SJSA1 (cell line): Measurements from ENCODE around the gene NSDHL. TPM values are rescaled to one million over a fixed set of nuclear protein-coding genes. Genes with fewer than 3 reads are reported as not detected.
"Not testable (repeated sequence)": the region's sequence is repeated elsewhere in the genome, so short reads cannot be mapped to it uniquely, and the experiment has no call there.

ENCODE experiments used
- DNase-seq, 2 experiments: peaks; one replicate each; pipeline ENCODE4 v3.0.0-alpha.2; 2015 to 2020; ENCODE audit warnings: low spot score in 2 of 2, low read depth in 1 of 2
- H3K27ac ChIP-seq: fragments of 250-450 bp; sonication (Bioruptor Pico); 2 replicates; pipeline ENCODE4 v1.5.1; 2020; ENCODE audit warnings: mild to moderate bottlenecking, moderate library complexity
- H3K27me3 ChIP-seq: fragments of 250-450 bp; sonication (Bioruptor Pico); replicated peaks from 2 replicates; pipeline ENCODE4 v1.5.1; 2020; ENCODE audit warnings: mild to moderate bottlenecking, moderate library complexity
- H3K36me3 ChIP-seq: fragments of 250-450 bp; sonication (Bioruptor Pico); 2 replicates; pipeline ENCODE4 v1.5.1; 2020; ENCODE audit warnings: mild to moderate bottlenecking
- H3K4me1 ChIP-seq: fragments of 250-450 bp; sonication (Bioruptor Pico); replicated peaks from 2 replicates; pipeline ENCODE4 v1.6.1; 2021; ENCODE audit warnings: mild to moderate bottlenecking
- H3K4me3 ChIP-seq: fragments of 250-450 bp; sonication (Bioruptor Pico); 2 replicates; pipeline ENCODE4 v1.5.1; 2020; ENCODE audit warnings: mild to moderate bottlenecking
- H3K9me3 ChIP-seq: fragments of 250-450 bp; sonication (Bioruptor Pico); replicated peaks from 2 replicates; pipeline ENCODE4 v1.5.1; 2020; ENCODE audit warnings: mild to moderate bottlenecking
- total RNA-seq: library from RNA; depleted of rRNA; stranded (reverse); fragments of >200 nt; shearing (Covaris generic); gene quantifications from 2 replicates; pipeline ENCODE4 v1.2.3, GENCODE V29; 2014; rRNA removed

NSDHL gene
- 6.8 and 12.7 TPM in 2 replicates for total RNA-seq

GRCh38 chrX:152830312-152831305, at the start of gene NSDHL, which contains the start of gene CETN2:
Gene NSDHL (plus strand): TSS chrX:152831063. CDS start chrX:152846325, 15,262 bp downstream.
Gene CETN2 (minus strand): TSS chrX:152830757. CDS start chrX:152830710, 47 bp downstream.
- H3K27ac ChIP-seq: peak within 1 kb of the TSS; percentile 83
- no peaks in the 10 kb centered on the region for H3K27me3 ChIP-seq
- H3K9me3 ChIP-seq: no peaks in the 10 kb centered on the region
- no peaks in the 10 kb centered on the region; the same call in 1 of the 2 replicates for H3K4me1 ChIP-seq
- H3K36me3 ChIP-seq: no peaks in the 10 kb centered on the region
- peak; percentile 94 to 95 for DNase-seq
- peak within 1 kb of the TSS; percentile 54 for H3K4me3 ChIP-seq

DNA sequence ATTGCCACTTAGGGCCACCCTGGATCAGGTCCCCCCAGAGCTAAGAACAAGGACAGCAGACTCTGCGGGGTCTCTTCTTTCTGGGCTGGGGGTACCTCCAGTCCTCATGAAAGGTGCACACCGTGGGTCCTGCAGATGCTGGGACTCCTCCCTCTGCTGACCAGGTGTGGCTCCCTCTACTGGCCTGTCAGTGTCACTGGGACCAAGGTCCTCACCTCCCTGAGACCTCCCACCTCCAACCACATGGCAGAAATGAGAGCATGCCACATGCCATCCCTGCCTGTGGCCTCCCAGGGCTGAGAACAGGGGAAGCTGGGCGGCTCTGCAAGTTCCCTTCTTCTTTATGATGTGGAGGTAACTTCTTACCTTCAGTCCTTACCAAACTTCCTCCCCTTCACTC, 43.8 kb upstream of the NSDHL start:
- not testable (repeated sequence) for H3K4me3 ChIP-seq, H3K27ac ChIP-seq, DNase-seq, H3K36me3 ChIP-seq, H3K4me1 ChIP-seq, H3K9me3 ChIP-seq, H3K27me3 ChIP-seq

DNA sequence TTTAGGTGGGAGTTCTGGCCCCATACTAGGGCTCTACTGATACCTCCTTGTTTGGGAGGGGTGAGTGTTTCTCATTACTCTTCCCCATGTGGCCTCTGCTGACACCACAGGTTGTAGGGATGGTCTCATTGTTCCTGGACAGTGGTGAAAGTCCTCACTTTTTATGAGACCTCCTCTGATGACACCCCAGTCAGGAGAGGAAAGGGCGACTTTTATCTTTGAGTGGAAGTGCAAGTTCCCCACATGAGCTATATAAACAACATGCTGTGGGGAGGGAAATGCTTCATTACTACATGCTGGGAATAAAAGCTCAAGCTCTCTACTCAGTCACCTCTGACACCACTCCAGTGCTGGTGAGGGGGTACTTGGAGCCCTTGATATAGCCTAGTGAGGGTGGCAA, 31.9 kb upstream of the NSDHL start:
- DNase-seq: no peak
- H3K9me3 ChIP-seq: no peaks in the 10 kb centered on the region
- H3K27ac ChIP-seq: no peak overlapping the region
- no peaks in the 10 kb centered on the region for H3K27me3 ChIP-seq
- H3K36me3 ChIP-seq: no peaks in the 10 kb centered on the region
- H3K4me3 ChIP-seq: no peak overlapping the region
- H3K4me1 ChIP-seq: no peaks in the 10 kb centered on the region

- no peaks in the 10 kb centered on the region for H3K36me3 ChIP-seq
- no peaks in the 10 kb centered on the region for H3K27me3 ChIP-seq
- no peaks in the 10 kb centered on the region for H3K9me3 ChIP-seq
- no peak for DNase-seq
- no peak overlapping the region for H3K4me3 ChIP-seq
- H3K27ac ChIP-seq: no peak overlapping the region
- no peaks in the 10 kb centered on the region for H3K4me1 ChIP-seq
Observed at GRCh38 chrX:152806035-152806434, 24.8 kb upstream of the NSDHL start.

- no peak for DNase-seq
- no peak overlapping the region for H3K27ac ChIP-seq
- H3K27me3 ChIP-seq: no peaks in the 10 kb centered on the region
- no peak overlapping the region for H3K4me3 ChIP-seq
- no peaks in the 10 kb centered on the region for H3K9me3 ChIP-seq
- no peaks in the 10 kb centered on the region for H3K4me1 ChIP-seq
- no peaks in the 10 kb centered on the region for H3K36me3 ChIP-seq
Observed at GRCh38 chrX:152810403-152810802, 20.5 kb upstream of the NSDHL start.

- Histone ChIP-seq H3K9me3 (no peaks in the 10 kb centered on the region), H3K4me3 (no peak overlapping the region), H3K27ac (no peak overlapping the region), H3K36me3 (no peaks in the 10 kb centered on the region), H3K27me3 (no peaks in the 10 kb centered on the region), H3K4me1 (no peaks in the 10 kb centered on the region)
- DNase-seq: no peak
Observed at GRCh38 chrX:152813206-152813605, 17.7 kb upstream of the NSDHL start.

GRCh38 chrX:152814048-152814447, 16.8 kb upstream of the NSDHL start:
- DNase-seq: no peak
- no peaks in the 10 kb centered on the region for H3K4me1 ChIP-seq
- no peaks in the 10 kb centered on the region for H3K36me3 ChIP-seq
- no peaks in the 10 kb centered on the region for H3K9me3 ChIP-seq
- no peak overlapping the region for H3K27ac ChIP-seq
- H3K27me3 ChIP-seq: no peaks in the 10 kb centered on the region
- H3K4me3 ChIP-seq: no peak overlapping the region

DNA sequence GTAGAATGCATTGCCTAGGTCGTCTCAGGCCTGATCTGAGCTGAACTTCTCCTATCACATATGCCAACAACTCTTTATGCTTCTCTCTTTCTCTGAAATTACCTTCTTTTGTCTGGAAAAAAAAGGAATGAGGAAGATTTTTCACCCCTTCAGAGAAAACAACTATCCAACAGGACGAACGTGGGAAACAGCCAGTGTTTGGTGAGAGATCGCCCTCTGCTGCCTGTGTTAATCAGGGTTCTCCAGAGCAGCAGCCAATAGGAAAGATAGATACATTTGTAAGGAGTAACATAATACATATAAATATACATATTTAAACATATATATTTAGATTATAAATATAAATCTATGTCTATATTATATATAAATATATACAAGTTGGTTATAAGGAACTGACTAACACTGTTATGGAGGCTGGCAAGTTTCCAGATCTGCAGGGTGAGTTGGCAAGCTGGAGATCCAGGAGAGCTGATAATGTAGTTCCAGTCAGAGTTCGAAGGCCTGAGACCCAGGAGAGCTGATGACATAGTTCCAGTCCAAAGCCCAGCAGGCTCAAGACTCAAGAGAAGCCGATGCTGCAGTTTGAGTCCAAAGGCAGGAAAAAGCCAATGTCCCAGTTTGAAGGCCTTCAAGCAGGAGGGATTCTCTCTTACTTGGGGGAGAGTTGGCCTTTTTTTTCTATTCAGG, 13.6 kb upstream of the NSDHL start:
- Histone ChIP-seq H3K27ac (no peak overlapping the region), H3K36me3 (no peaks in the 10 kb centered on the region), H3K4me3 (no peak overlapping the region), H3K27me3 (no peaks in the 10 kb centered on the region), H3K4me1 (no peaks in the 10 kb centered on the region), H3K9me3 (no peaks in the 10 kb centered on the region)
- DNase-seq: no peak

- no peak overlapping the region for H3K27ac ChIP-seq
- DNase-seq: no peak
- no peak overlapping the region for H3K4me3 ChIP-seq
- H3K36me3 ChIP-seq: no peaks in the 10 kb centered on the region
- no peaks in the 10 kb centered on the region for H3K27me3 ChIP-seq
- no peaks in the 10 kb centered on the region for H3K9me3 ChIP-seq
- no peaks in the 10 kb centered on the region for H3K4me1 ChIP-seq
Observed at GRCh38 chrX:152818356-152818755, 12.5 kb upstream of the NSDHL start.

DNA sequence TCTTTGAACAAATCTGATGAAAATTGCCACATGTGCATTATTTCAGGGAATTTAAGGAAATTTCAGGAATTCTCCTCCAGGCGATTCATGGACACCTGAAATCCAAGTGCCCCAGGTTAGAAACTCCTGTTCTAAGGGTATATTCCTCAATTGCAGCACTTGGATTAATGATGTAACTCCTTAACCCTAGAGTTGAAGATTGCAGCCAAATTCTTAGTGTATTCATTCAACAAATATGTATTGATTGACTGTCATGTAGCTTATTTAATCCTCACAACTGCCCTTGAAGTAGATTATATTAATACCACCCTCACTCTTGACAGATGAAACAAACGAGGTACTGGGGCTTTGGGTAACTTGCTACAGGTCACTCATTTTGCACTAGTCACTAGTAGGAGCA, 11.6 kb upstream of the NSDHL start:
- H3K9me3 ChIP-seq: no peaks in the 10 kb centered on the region
- H3K27ac ChIP-seq: no peak overlapping the region
- no peaks in the 10 kb centered on the region for H3K4me1 ChIP-seq
- H3K27me3 ChIP-seq: no peaks in the 10 kb centered on the region
- DNase-seq: no peak
- no peak overlapping the region for H3K4me3 ChIP-seq
- no peaks in the 10 kb centered on the region for H3K36me3 ChIP-seq

GRCh38 chrX:152819732-152820131, 11.1 kb upstream of the NSDHL start:
- no peak overlapping the region for H3K27ac ChIP-seq
- DNase-seq: no peak
- no peak overlapping the region for H3K4me3 ChIP-seq
- no peaks in the 10 kb centered on the region for H3K36me3 ChIP-seq
- no peaks in the 10 kb centered on the region for H3K4me1 ChIP-seq
- H3K27me3 ChIP-seq: no peaks in the 10 kb centered on the region
- H3K9me3 ChIP-seq: no peaks in the 10 kb centered on the region

DNA sequence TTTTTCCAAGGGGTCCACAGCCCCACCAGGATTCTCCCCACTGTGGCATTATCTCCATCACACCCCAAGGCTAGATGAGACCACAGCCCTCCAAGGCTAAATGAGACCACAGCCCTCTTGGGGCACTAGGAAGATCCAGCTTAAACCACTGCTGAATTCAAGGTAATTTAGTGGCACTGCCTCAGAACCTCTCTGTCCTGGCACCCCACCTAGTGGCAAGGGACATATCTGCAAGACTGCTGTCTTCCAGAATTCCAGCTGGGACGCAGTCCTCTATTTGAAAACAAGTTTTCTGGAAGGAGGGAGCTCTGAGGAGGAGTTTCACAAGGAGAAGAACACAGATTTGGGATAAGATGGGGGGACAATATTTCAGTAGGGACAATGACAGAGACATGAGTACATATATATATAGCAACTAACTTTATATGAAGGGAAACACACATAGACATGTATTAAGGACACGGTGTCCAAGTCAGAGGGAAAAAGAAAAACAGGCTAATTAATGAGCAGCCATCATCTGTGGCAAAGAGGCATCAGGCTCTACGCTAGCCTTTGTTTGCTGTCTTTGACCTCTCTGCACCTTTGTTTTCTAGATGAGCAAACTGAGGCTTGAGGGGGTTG, 9.6 kb upstream of the NSDHL start:
- Histone ChIP-seq H3K36me3 (no peaks in the 10 kb centered on the region), H3K4me3 (no peak overlapping the region), H3K9me3 (no peaks in the 10 kb centered on the region), H3K4me1 (no peaks in the 10 kb centered on the region), H3K27me3 (no peaks in the 10 kb centered on the region), H3K27ac (no peak overlapping the region)
- DNase-seq: peak in 1 of 2 experiments; percentile 46

GRCh38 chrX:152822383-152823086, 8.3 kb upstream of the NSDHL start:
- H3K4me1 ChIP-seq: no peaks in the 10 kb centered on the region
- H3K4me3 ChIP-seq: no peak overlapping the region
- no peaks in the 10 kb centered on the region for H3K27me3 ChIP-seq
- no peaks in the 10 kb centered on the region for H3K9me3 ChIP-seq
- no peaks in the 10 kb centered on the region for H3K36me3 ChIP-seq
- H3K27ac ChIP-seq: no peak overlapping the region
- DNase-seq: no peak
